H1 (cell line): ENCODE measurements around the gene UTP14A. TPM values are rescaled to one million over a fixed set of nuclear protein-coding genes. Genes with fewer than 3 reads are reported as not detected.

Source experiments
- CTCF ChIA-PET: fragments of 300-600 bp; sonication (Branson Sonifier 250); formaldehyde crosslinking; loops from one replicate; lab custom pipeline; 2021; ENCODE audit not compliant: partially characterized antibody; lab: Charles Lee
- POLR2A ChIA-PET: fragments of 300-600 bp; sonication (Branson Sonifier 250); formaldehyde crosslinking; loops from one replicate; lab custom pipeline; 2021; ENCODE audit warnings: inconsistent platforms; ENCODE audit not compliant: partially characterized antibody; lab: Charles Lee
- DNase-seq, 2 experiments: peaks; one replicate each; pipeline versions ENCODE4 v3.0.0 to v3.0.0-alpha.2; 2010 to 2022; ENCODE audit warnings: low spot score in 2 of 2, low read depth in 1 of 2, mixed read lengths in 1 of 2
- FAIRE-seq: peaks from 2 replicates; lab custom pipeline; 2011; peaks lifted over from hg19 to GRCh38; lab: Jason Lieb, UNC
- H2AFZ ChIP-seq: 2 replicates; pipeline ENCODE4 v1.8.1; 2012; ENCODE audit warnings: low read length, inconsistent platforms
- H2AK5ac ChIP-seq: 2 replicates; pipeline ENCODE4 v1.6.1; 2013; ENCODE audit warnings: low read depth, low read length
- H2BK120ac ChIP-seq: replicated peaks from 2 replicates; pipeline ENCODE3; 2013; ENCODE audit warnings: low read depth, low read length, inconsistent platforms
- H2BK12ac ChIP-seq: 2 replicates; pipeline ENCODE4 v1.6.1; 2013; ENCODE audit warnings: low read depth, low read length
- H2BK15ac ChIP-seq: 2 replicates; pipeline ENCODE4 v1.6.1; 2013; ENCODE audit warnings: low read length
- H2BK20ac ChIP-seq: 2 replicates; pipeline ENCODE4 v1.6.1; 2013; ENCODE audit warnings: low read length
- H2BK5ac ChIP-seq: 2 replicates; pipeline ENCODE4 v1.6.1; 2013; ENCODE audit warnings: low read depth, low read length
- H3K14ac ChIP-seq: 2 replicates; pipeline ENCODE4 v1.6.1; 2013; ENCODE audit warnings: inconsistent platforms; ENCODE audit not compliant: insufficient read length
- H3K18ac ChIP-seq: 2 replicates; pipeline ENCODE4 v1.6.1; 2013; ENCODE audit warnings: low read length; ENCODE audit errors: extremely low read depth
- H3K23ac ChIP-seq: 2 replicates; pipeline ENCODE4 v1.6.1; 2013; ENCODE audit warnings: inconsistent platforms; ENCODE audit not compliant: insufficient read length
- H3K23me2 ChIP-seq: 2 replicates; pipeline ENCODE4 v1.6.1; 2013; ENCODE audit warnings: low read depth, low read length
- H3K27ac ChIP-seq: 2 replicates; pipeline ENCODE4 v1.6.1; 2011; ENCODE audit warnings: low read depth, low read length, inconsistent platforms
- H3K27me3 ChIP-seq, 4 experiments: replicated peaks in 1 of 4; 1 replicate in 1 of 4; 2 replicates in 3 of 4; pipeline versions ENCODE4 v1.6.1 to v1.8.1; 2011 to 2013; ENCODE audit warnings: low read length in 3 of 4, mild to moderate bottlenecking in 3 of 4, inconsistent platforms in 2 of 4, mixed read lengths in 2 of 4, moderate library complexity in 1 of 4; ENCODE audit not compliant: control insufficient read depth in 3 of 4, insufficient read depth in 3 of 4; ENCODE audit errors: extremely low read depth in 1 of 4
- H3K36me3 ChIP-seq, 4 experiments: 2 replicates each; pipeline versions ENCODE4 v1.6.1 to v1.8.1; 2011 to 2013; ENCODE audit warnings: mild to moderate bottlenecking in 4 of 4, low read length in 3 of 4, moderate library complexity in 2 of 4, control low read depth in 1 of 4, inconsistent platforms in 1 of 4; ENCODE audit not compliant: insufficient read depth in 4 of 4, control insufficient read depth in 2 of 4
- H3K4ac ChIP-seq: replicated peaks from 2 replicates; pipeline ENCODE3; 2013; ENCODE audit warnings: low read length, low read depth, mixed read lengths, inconsistent platforms; ENCODE audit not compliant: insufficient read length
- H3K4me1 ChIP-seq, 4 experiments: replicated peaks in 1 of 4; 1 replicate in 1 of 4; 2 replicates in 3 of 4; pipeline versions ENCODE4 v1.6.1 to v1.8.1; 2011 to 2013; ENCODE audit warnings: low read length in 3 of 4, inconsistent platforms in 2 of 4, mixed read lengths in 1 of 4; ENCODE audit not compliant: insufficient read depth in 4 of 4, control insufficient read depth in 3 of 4
- H3K4me2 ChIP-seq, 2 experiments: 2 replicates each; pipeline versions ENCODE4 v1.6.1 to v1.8.1; 2011 to 2013; ENCODE audit warnings: low read depth in 2 of 2, low read length in 2 of 2, control low read depth in 1 of 2, inconsistent platforms in 1 of 2, mild to moderate bottlenecking in 1 of 2; ENCODE audit not compliant: insufficient read depth in 1 of 2
- H3K4me3 ChIP-seq, 4 experiments: fragments of 200-600, 300-600 bp in 1 of 4; sonication (generic), shearing (Covaris generic), sonication (Bioruptor Twin) in 1 of 4; 2 replicates each; pipeline versions ENCODE4 v1.5.1 to v1.8.1; 2011 to 2016; ENCODE audit warnings: low read length in 4 of 4, low read depth in 3 of 4, control low read depth in 2 of 4, inconsistent platforms in 2 of 4, mild to moderate bottlenecking in 2 of 4, mixed read lengths in 1 of 4, moderate library complexity in 1 of 4; ENCODE audit not compliant: insufficient read depth in 2 of 4; ENCODE audit errors: extremely low read depth in 1 of 4
- H3K56ac ChIP-seq: replicated peaks from 2 replicates; pipeline ENCODE3; 2013; ENCODE audit warnings: low read depth, mild to moderate bottlenecking, mixed read lengths, low read length, inconsistent platforms; ENCODE audit not compliant: insufficient read length
- H3K79me1 ChIP-seq: 2 replicates; pipeline ENCODE4 v1.6.1; 2013; ENCODE audit warnings: low read depth, low read length, control low read depth
- H3K79me2 ChIP-seq, 2 experiments: 2 replicates each; pipeline versions ENCODE4 v1.6.1 to v1.8.1; 2012 to 2013; ENCODE audit warnings: low read length in 2 of 2, mild to moderate bottlenecking in 2 of 2, inconsistent platforms in 1 of 2; ENCODE audit not compliant: insufficient read depth in 2 of 2, control insufficient read depth in 1 of 2
- H3K9ac ChIP-seq, 4 experiments: replicated peaks in 1 of 4; 1 replicate in 1 of 4; 2 replicates in 3 of 4; pipeline versions ENCODE4 v1.6.1 to v1.8.1; 2011 to 2013; ENCODE audit warnings: low read depth in 3 of 4, low read length in 3 of 4, control low read depth in 2 of 4, mild to moderate bottlenecking in 2 of 4, moderate library complexity in 2 of 4, inconsistent platforms in 1 of 4; ENCODE audit errors: extremely low read depth in 1 of 4
- H3K9me3 ChIP-seq, 2 experiments: 2 replicates each; pipeline versions ENCODE4 v1.6.1 to v1.8.1; 2012 to 2013; ENCODE audit warnings: mild to moderate bottlenecking in 2 of 2, moderate library complexity in 2 of 2, control low read depth in 1 of 2, inconsistent platforms in 1 of 2, low read depth in 1 of 2, low read length in 1 of 2, mixed read lengths in 1 of 2; ENCODE audit not compliant: insufficient read depth in 2 of 2
- H4K20me1 ChIP-seq, 2 experiments: replicated peaks in 1 of 2; 2 replicates each; pipeline versions ENCODE3 to v1.8.1; 2011 to 2013; ENCODE audit warnings: inconsistent platforms in 2 of 2, low read length in 2 of 2, mild to moderate bottlenecking in 1 of 2; ENCODE audit not compliant: insufficient read depth in 2 of 2, control insufficient read depth in 1 of 2
- H4K5ac ChIP-seq: 2 replicates; pipeline ENCODE4 v1.6.1; 2013; ENCODE audit warnings: low read length, low read depth, mixed read lengths, inconsistent platforms; ENCODE audit not compliant: insufficient read length
- H4K8ac ChIP-seq: 2 replicates; pipeline ENCODE4 v1.8.0; 2013; ENCODE audit warnings: mild to moderate bottlenecking, moderate library complexity, low read length, inconsistent platforms; ENCODE audit not compliant: insufficient read depth; ENCODE audit errors: extremely low read depth
- H4K91ac ChIP-seq: replicated peaks from 2 replicates; pipeline ENCODE3; 2013; ENCODE audit warnings: low read length, mixed read lengths, inconsistent platforms; ENCODE audit not compliant: insufficient read length
- CBX8 ChIP-seq: fragments of 300-800, 300-1000 bp; sonication (generic); IDR thresholded peaks from 2 replicates; pipeline ENCODE4 v1.7.1; 2016; ENCODE audit warnings: low read depth, low read length, borderline replicate concordance
- CHD2 ChIP-seq: IDR thresholded peaks from 2 replicates; pipeline ENCODE4 v1.6.1; 2012; ENCODE audit warnings: low read length, improper control_type of control experiment
- FOSL1 ChIP-seq: IDR thresholded peaks from 2 replicates; pipeline ENCODE4 v1.6.1; 2011; ENCODE audit warnings: mild to moderate bottlenecking, low read depth, low read length, moderate library complexity; ENCODE audit not compliant: insufficient read depth
- KDM4A ChIP-seq: IDR thresholded peaks from one replicate; pipeline ENCODE4 v1.7.1; 2012; ENCODE audit warnings: low read depth, mild to moderate bottlenecking, moderate library complexity, low read length, inconsistent platforms; ENCODE audit not compliant: severe bottlenecking
- PHF8 ChIP-seq: fragments of 200-600 bp; sonication (generic); conservative IDR thresholded peaks from 2 replicates; pipeline ENCODE4 v1.7.1; 2012; ENCODE audit warnings: low read depth, mild to moderate bottlenecking, inconsistent platforms, low read length, moderate library complexity
- SAP30 ChIP-seq: fragments of 300-600 bp; sonication (generic); IDR thresholded peaks from 2 replicates; pipeline ENCODE4 v1.7.1; 2012; ENCODE audit warnings: low read length, moderate library complexity, mild to moderate bottlenecking, inconsistent platforms; ENCODE audit not compliant: insufficient read depth, insufficient replicate concordance
- SP1 ChIP-seq: IDR thresholded peaks from 2 replicates; pipeline ENCODE4 v1.6.1; 2011; ENCODE audit warnings: low read depth, low read length
- SP2 ChIP-seq: IDR thresholded peaks from 2 replicates; pipeline ENCODE4 v1.6.1; 2012; ENCODE audit warnings: mild to moderate bottlenecking, low read length, inconsistent platforms
- TAF7 ChIP-seq: optimal IDR thresholded peaks from 2 replicates; pipeline ENCODE3; 2011; ENCODE audit warnings: low read depth, mild to moderate bottlenecking, inconsistent platforms, low read length, moderate library complexity, borderline replicate concordance
- WGBS, 2 experiments: shearing (Covaris generic) in 1 of 2; methylation state at CpG; one replicate each; pipeline versions ENCODE4 v1.1.6 to v1.1.7; 2013 to 2015; ENCODE audit warnings: low lambda C conversion rate in 2 of 2, mixed read lengths in 2 of 2, inconsistent platforms in 1 of 2, low coverage in 1 of 2, missing lambda C conversion rate in 1 of 2; ENCODE audit not compliant: insufficient replicate concordance in 2 of 2, insufficient coverage in 1 of 2, insufficient read length in 1 of 2; ENCODE audit errors: extremely low coverage in 1 of 2, missing lambda C conversion rate in 1 of 2; 5-methylcytosine and 5-hydroxymethylcytosine counted together
- polyA plus RNA-seq, 7 experiments: library from polyadenylated mRNA; depleted of rRNA in 3 of 7; stranded (reverse) in 5 of 7; unstranded in 2 of 7; fragments of >200 nt in 5 of 7; fragments of 200-250 nt in 2 of 7; gene quantifications; 1 replicate in 5 of 7; 2 replicates in 1 of 7; 4 replicates in 1 of 7; pipeline versions ENCODE4 v1.2.1 to v1.2.3, GENCODE V29; 2011 to 2013; ENCODE audit warnings: missing spikeins in 2 of 7, mixed read lengths in 2 of 7
- total RNA-seq: library from RNA; stranded (reverse); fragmentation: NEBNext Ultra II Directional; extraction: Animal tissue kit (Norgen Biotek cat#: 25700); gene quantifications from 2 replicates; pipeline ENCODE4 v1.2.1, GENCODE V29; 2021

Gene UTP14A
- total and polyA plus RNA-seq, 2 of the 8 experiments (the other 6 are each of a cell fraction or from before 2014, with no cell fraction given) = 4.5 to 24.0 TPM

GRCh38 chrX:129976441-129976840 is 70.5 kb downstream of the UTP14A start:
- Histone ChIP-seq H3K36me3 (no peaks in the 10 kb centered on the region), H2BK15ac (no peak overlapping the region), H4K91ac (no peak overlapping the region), H2BK20ac (no peak overlapping the region), H3K4ac (no peak overlapping the region), H2BK12ac (no peak overlapping the region), H3K23ac (no peak overlapping the region), H2BK120ac (no peak overlapping the region), H2AFZ (no peak overlapping the region), H4K20me1 (no peaks in the 10 kb centered on the region), H2BK5ac (no peak overlapping the region), H4K8ac (no peak overlapping the region), H3K4me1 (peaks cover 0 to 5% (median 0%) of the 10 kb centered on the region in 4 experiments; a peak in 1 of 7 replicates), H3K27me3 (peaks cover 4 to 33% (median 27%) of the 10 kb centered on the region in 4 experiments), H3K14ac (no peak overlapping the region), H3K27ac (no peak overlapping the region), H3K79me2 (no peaks in the 10 kb centered on the region), H3K4me3 (no peak overlapping the region), H3K56ac (no peak overlapping the region), H3K79me1 (no peaks in the 10 kb centered on the region), H3K4me2 (no peak overlapping the region), H3K9me3 (no peaks in the 10 kb centered on the region), H3K23me2 (no peaks in the 10 kb centered on the region; the same call in 1 of the 2 replicates), H3K9ac (no peak overlapping the region), H2AK5ac (no peak overlapping the region), H3K18ac (no peak overlapping the region), H4K5ac (no peak overlapping the region)
- CTCF ChIA-PET = interaction anchor here (1.1 to 1.3 kb wide), 2 partner anchors 12 to 51 kb away, joined by 3 read pairs; no protein-coding TSS in a partner anchor
- POLR2A ChIA-PET = interaction anchor here (1.4 to 1.6 kb wide), 2 partner anchors 19 to 46 kb away, joined by 4 read pairs; no protein-coding TSS in a partner anchor
- no peak for FAIRE-seq
- 89% methylated on average over 1 of the region's 5 CpGs; no CpG with 5 or more reads in 1 of the 2 experiments for WGBS, 2 experiments
- no peak for DNase-seq
- TF ChIP-seq CBX8 (no peak), TAF7 (no peak), SAP30 (no peak), FOSL1 (no peak), CHD2 (no peak), SP2 (no peak), SP1 (no peak), KDM4A (no peak), PHF8 (no peak)
